Esophagus squamous epithelium (tissue), 4 donors: ENCODE data around the gene JAZF1.

ENCODE experiments used
- CTCF ChIP-seq, 6 experiments: fragments of 450-650 bp in 4 of 6; fragments of 200-600 bp in 2 of 6; sonication (generic) in 2 of 6; IDR thresholded peaks; one replicate each; pipeline ENCODE4 v1.5.1; 2016 to 2019; ENCODE audit warnings: antibody characterized with exemption in 6 of 6, mild to moderate bottlenecking in 4 of 6, moderate library complexity in 4 of 6
- POLR2A ChIP-seq, 4 donors: fragments of 450-650 bp; IDR thresholded peaks; one replicate each; pipeline ENCODE4 v1.6.1; 2017; ENCODE audit warnings: antibody characterized with exemption in 4 of 4, mild to moderate bottlenecking in 4 of 4, moderate library complexity in 3 of 4

GRCh38 chr7:28102797-28103196, 77.8 kb downstream of the JAZF1 start:
- TF ChIP-seq CTCF (IDR thresholded peaks at IDR 0.05), result no peak
- TF ChIP-seq POLR2A (IDR thresholded peaks at IDR 0.05), result no peak
